BJ (cell line): Measurements from ENCODE around the gene QSOX2. TPM values are rescaled to one million over a fixed set of nuclear protein-coding genes. Genes with fewer than 3 reads are reported as not detected.

Experiments used
- CTCF ChIA-PET: fragments of 350-600 bp; formaldehyde crosslinking; extraction: SDS; loops from one replicate; lab custom pipeline; 2021; ENCODE audit warnings: antibody characterized with exemption, inconsistent platforms; lab: Yijun Ruan, JAX
- POLR2A ChIA-PET: fragments of 300-600 bp; sonication (Branson Sonifier 250); formaldehyde crosslinking; extraction: SDS; loops from one replicate; lab custom pipeline; 2021; ENCODE audit warnings: antibody characterized with exemption; lab: Charles Lee
- DNase-seq: peaks from one replicate; pipeline ENCODE4 v3.0.0-alpha.2; 2011; ENCODE audit warnings: low read depth
- H3K27me3 ChIP-seq: 2 replicates; pipeline ENCODE4 v1.6.0; 2011; ENCODE audit warnings: low read length; ENCODE audit not compliant: control insufficient read depth, insufficient read depth
- H3K36me3 ChIP-seq: 2 replicates; pipeline ENCODE4 v1.5.1; 2011; ENCODE audit warnings: low read length; ENCODE audit not compliant: control insufficient read depth, insufficient read depth
- H3K4me3 ChIP-seq: 2 replicates; pipeline ENCODE4 v1.5.1; 2011; ENCODE audit warnings: low read depth, mild to moderate bottlenecking, control low read depth, low read length
- polyA plus RNA-seq: library from polyadenylated mRNA; depleted of rRNA; stranded (reverse); fragments of >200 nt; gene quantifications from 2 replicates; pipeline ENCODE4 v1.2.3, GENCODE V29; 2011
- TF ChIP-seq, protein P1 (sequence below): IDR thresholded peaks from 2 replicates; pipeline ENCODE4 v1.5.1; 2011; ENCODE audit warnings: low read depth, mild to moderate bottlenecking, control low read depth, inconsistent platforms, low read length, moderate library complexity; ENCODE audit not compliant: insufficient read depth

Gene QSOX2
- polyA plus RNA-seq, 1 experiment: 7.0 TPM

- ChIA-PET CTCF (interaction anchor here (0.8 kb wide), 1 partner anchor 11 kb away, joined by 4 read pairs; no protein-coding TSS in a partner anchor), POLR2A (no interaction called here)
- no peak for DNase-seq
- no peaks in the 10 kb centered on the region for H3K36me3 ChIP-seq
- peaks cover 53% of the 10 kb centered on the region for H3K27me3 ChIP-seq
- TF ChIP-seq, protein P1, sequence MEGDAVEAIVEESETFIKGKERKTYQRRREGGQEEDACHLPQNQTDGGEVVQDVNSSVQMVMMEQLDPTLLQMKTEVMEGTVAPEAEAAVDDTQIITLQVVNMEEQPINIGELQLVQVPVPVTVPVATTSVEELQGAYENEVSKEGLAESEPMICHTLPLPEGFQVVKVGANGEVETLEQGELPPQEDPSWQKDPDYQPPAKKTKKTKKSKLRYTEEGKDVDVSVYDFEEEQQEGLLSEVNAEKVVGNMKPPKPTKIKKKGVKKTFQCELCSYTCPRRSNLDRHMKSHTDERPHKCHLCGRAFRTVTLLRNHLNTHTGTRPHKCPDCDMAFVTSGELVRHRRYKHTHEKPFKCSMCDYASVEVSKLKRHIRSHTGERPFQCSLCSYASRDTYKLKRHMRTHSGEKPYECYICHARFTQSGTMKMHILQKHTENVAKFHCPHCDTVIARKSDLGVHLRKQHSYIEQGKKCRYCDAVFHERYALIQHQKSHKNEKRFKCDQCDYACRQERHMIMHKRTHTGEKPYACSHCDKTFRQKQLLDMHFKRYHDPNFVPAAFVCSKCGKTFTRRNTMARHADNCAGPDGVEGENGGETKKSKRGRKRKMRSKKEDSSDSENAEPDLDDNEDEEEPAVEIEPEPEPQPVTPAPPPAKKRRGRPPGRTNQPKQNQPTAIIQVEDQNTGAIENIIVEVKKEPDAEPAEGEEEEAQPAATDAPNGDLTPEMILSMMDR: no peak
- H3K4me3 ChIP-seq: no peak overlapping the region
These were observed 42.9 kb downstream of the QSOX2 start for GRCh38 chr9:136202454-136203407.

GRCh38 chr9:136201609-136202453 lies 43.8 kb downstream of the QSOX2 start:
- TF ChIP-seq, protein P1: no peak
- ChIA-PET POLR2A (no interaction called here), CTCF (interaction anchor here (0.8 kb wide), 1 partner anchor 10 kb away, joined by 4 read pairs; no protein-coding TSS in a partner anchor)
- DNase-seq: no peak
- Histone ChIP-seq H3K27me3 (peaks cover 60% of the 10 kb centered on the region), H3K36me3 (no peaks in the 10 kb centered on the region), H3K4me3 (no peak overlapping the region)

- TF ChIP-seq, protein P1: no peak
- no peaks in the 10 kb centered on the region for H3K36me3 ChIP-seq
- peaks cover 65% of the 10 kb centered on the region for H3K27me3 ChIP-seq
- DNase-seq: no peak
- ChIA-PET POLR2A (no interaction called here), CTCF (no interaction called here)
- no peak overlapping the region for H3K4me3 ChIP-seq
These were observed 44.4 kb downstream of the QSOX2 start for GRCh38 chr9:136201174-136201573.

- TF ChIP-seq, protein P1: no peak
- ChIA-PET POLR2A (no interaction called here), CTCF (no interaction called here)
- no peak for DNase-seq
- peaks cover 70% of the 10 kb centered on the region for H3K27me3 ChIP-seq
- H3K4me3 ChIP-seq: no peak overlapping the region
- no peaks in the 10 kb centered on the region for H3K36me3 ChIP-seq
These were observed 45.2 kb downstream of the QSOX2 start for GRCh38 chr9:136200424-136200823.
